Measurements from ENCODE around the gene C2CD2L. TPM values are rescaled to one million over a fixed set of nuclear protein-coding genes. Genes with fewer than 3 reads are reported as not detected.

Gene C2CD2L
- total and polyA plus RNA-seq, 10 of the 15 experiments (the other 5 are each of a cell fraction or from before 2014, with no cell fraction given), result 0.21 to 9.6 (median 5.1) TPM

GRCh38 chr11:119065369-119065768 is 41.8 kb upstream of the C2CD2L start:
- intact Hi-C loops (cut with micrococcal nuclease; ENCODE audit: unreplicated experiment) (loop anchor here (1.0 to 5.0 kb wide), 2 partner anchors 132 to 272 kb away; no protein-coding TSS in a partner anchor), in situ Hi-C loops (cut with MboI) (no loop called here)
- Histone ChIP-seq H4K20me1 (ENCODE audit: control insufficient read depth, insufficient read depth) (no peaks in the 10 kb centered on the region), H3K4me1 (ENCODE audit: control insufficient read depth, insufficient read depth, low read length) (no peaks in the 10 kb centered on the region), H3K27ac (ENCODE audit: control insufficient read depth, insufficient read depth) (no peak overlapping the region), H2AFZ (ENCODE audit: control insufficient read depth, low read depth, low read length) (no peak overlapping the region), H3K36me3 (ENCODE audit: control insufficient read depth in 2 of 2, insufficient read depth in 2 of 2, low read length in 1 of 2) (no peaks in the 10 kb centered on the region), H3K4me2 (ENCODE audit: control insufficient read depth, insufficient read depth) (no peak overlapping the region), H3K27me3 (replicated peaks in 1 of 2; ENCODE audit: control insufficient read depth in 2 of 2, insufficient read depth in 2 of 2, low read length in 1 of 2) (no peaks in the 10 kb centered on the region), H3K9me3 (replicated peaks; ENCODE audit: control insufficient read depth, insufficient read depth, low read length) (no peaks in the 10 kb centered on the region), H3K4me3 (no peak overlapping the region), H3K79me2 (ENCODE audit: control insufficient read depth, insufficient read depth, low read length) (peaks cover 10% of the 10 kb centered on the region), H3K9ac (ENCODE audit: control insufficient read depth, insufficient read depth, low read length) (no peak overlapping the region)
- ATAC-seq (peak; percentile 71), FAIRE-seq (peak; percentile 13), DNase-seq (ENCODE audit: low read depth, low spot score) (no peak)
- no TSS peak for BruUV-seq (replicated peaks)
- WGBS (ENCODE audit: insufficient coverage, insufficient replicate concordance, low lambda C conversion rate, missing lambda C conversion rate), result 34% methylated on average over 4 of the region's 4 CpGs
- ChIA-PET SMC1A (ENCODE audit: uncharacterized antibody, unreplicated experiment) (interaction anchor here (0.9 to 1.0 kb wide), 2 partner anchors 34 to 131 kb away, joined by 3 to 4 read pairs; no protein-coding TSS in a partner anchor), CTCF (interaction anchor here (0.6 to 1.8 kb wide), 9 partner anchors 18 to 281 kb away, joined by 3 to 9 read pairs (median 4); partner anchors contain the start of gene HMBS), RAD21 (ENCODE audit: unreplicated experiment) (interaction anchor here (1.0 kb wide), 2 partner anchors 41 to 219 kb away, joined by 3 read pairs; no protein-coding TSS in a partner anchor), POLR2A (interaction anchor here (0.6 to 3.5 kb wide), 3 partner anchors 20 to 37 kb away, joined by 3 to 48 read pairs (median 3); partner anchors contain the start of gene HMBS)
- TF ChIP-seq RAD21 (IDR thresholded peaks at IDR 0.05; ENCODE audit: insufficient read depth, low read depth, low read length) (peak; percentile 49), NFYB (IDR thresholded peaks at IDR 0.05; ENCODE audit: insufficient read depth, low read depth, low read length) (0 out of 2 replicates have a peak, but pooled peaks have one; percentile 11), ASH2L (IDR thresholded peaks at IDR 0.05; ENCODE audit: borderline replicate concordance, low read depth) (no peak), TBL1XR1 (IDR thresholded peaks at IDR 0.05; ENCODE audit: low read depth, low read length) (no peak), SMC3 (IDR thresholded peaks at IDR 0.05; ENCODE audit: borderline replicate concordance, low read length) (peak; percentile 52; the same call in 1 of the 2 replicates), ZNF24 (IDR thresholded peaks at IDR 0.05) (0 out of 2 replicates have a peak, but pooled peaks have one; percentile 13), CTCF (IDR thresholded peaks at IDR 0.05 in 2 of 3, conservative IDR thresholded peaks at IDR 0.05 in 1 of 3; ENCODE audit: control insufficient read depth in 2 of 3, extremely low read depth in 1 of 3, insufficient read depth in 1 of 3, low read depth in 3 of 3, low read length in 3 of 3) (peak; percentile 57 to 67 (median 67)), SMARCA5 (IDR thresholded peaks at IDR 0.05) (0 out of 2 replicates have a peak, but pooled peaks have one; percentile 31)
